Stimulated activated CD4-positive, alpha-beta T cell treated with anti-CD3 and anti-CD28 coated beads, Interleukin-4, amount 100 ng/mL, for 1 hour (primary cell): ENCODE measurements around the gene RASSF7.
A peak's percentile ranks its signal among the peaks of the same experiment; 100 is the strongest.
"Not testable (repeated sequence)": the region's sequence is repeated elsewhere in the genome, so short reads cannot be mapped to it uniquely, and the experiment has no call there.

Experiments
- DNase-seq: peaks from one replicate; pipeline ENCODE4 v3.0.0-alpha.2; 2020

Gene RASSF7, protein sequence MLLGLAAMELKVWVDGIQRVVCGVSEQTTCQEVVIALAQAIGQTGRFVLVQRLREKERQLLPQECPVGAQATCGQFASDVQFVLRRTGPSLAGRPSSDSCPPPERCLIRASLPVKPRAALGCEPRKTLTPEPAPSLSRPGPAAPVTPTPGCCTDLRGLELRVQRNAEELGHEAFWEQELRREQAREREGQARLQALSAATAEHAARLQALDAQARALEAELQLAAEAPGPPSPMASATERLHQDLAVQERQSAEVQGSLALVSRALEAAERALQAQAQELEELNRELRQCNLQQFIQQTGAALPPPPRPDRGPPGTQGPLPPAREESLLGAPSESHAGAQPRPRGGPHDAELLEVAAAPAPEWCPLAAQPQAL

DNA sequence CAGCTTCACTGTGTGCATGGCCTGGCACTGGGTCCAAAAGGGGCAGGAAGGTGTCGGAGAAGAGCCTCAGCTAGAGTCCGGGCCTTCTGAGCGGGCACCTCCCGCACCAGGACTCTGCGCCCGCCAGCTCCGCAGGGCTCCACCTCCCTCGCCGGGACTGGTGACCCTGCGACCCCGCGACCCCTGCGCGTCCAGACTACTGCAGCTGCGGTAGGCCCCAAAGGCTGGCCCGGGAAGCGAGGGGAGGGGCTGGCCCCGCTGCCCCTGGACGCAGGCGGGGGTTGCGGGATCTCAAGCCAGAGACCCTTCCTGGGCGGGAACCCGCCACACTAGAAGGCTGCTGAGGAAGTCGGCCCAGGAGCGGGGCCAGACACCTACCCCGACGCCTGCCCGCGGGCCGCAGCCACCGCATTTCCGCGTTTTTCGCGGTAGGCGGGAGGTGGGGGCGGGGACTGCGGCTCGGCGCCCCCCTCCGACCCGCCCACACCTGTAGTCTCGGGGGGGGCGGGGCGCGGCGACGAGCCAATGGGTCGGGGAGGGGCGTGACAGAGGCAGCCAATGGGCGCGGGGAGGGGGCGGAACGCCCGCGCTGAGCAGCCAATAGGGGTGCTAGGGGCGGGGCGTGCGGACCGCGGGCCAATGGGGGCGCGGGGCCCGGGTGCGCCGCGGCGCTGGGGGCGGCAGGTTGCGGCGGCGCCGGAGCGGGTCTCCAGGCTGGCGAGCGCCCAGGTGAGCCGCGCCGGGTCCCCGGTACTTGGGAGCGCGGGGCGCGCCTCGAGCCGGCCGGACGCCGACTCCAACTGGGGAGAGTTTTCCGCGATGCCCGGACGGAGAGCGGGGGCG lies at the start of gene RASSF7, which contains the start of gene LMNTD2:
Gene RASSF7 (plus strand): TSS at position 666 of the 843 bp plus-strand sequence. CDS start 799 bp downstream, outside the sequence.
Gene LMNTD2 (minus strand): TSS at position 434 of the 843 bp plus-strand sequence. CDS start 22 bp downstream, at position 412.
- peak; percentile 96 for DNase-seq

DNA sequence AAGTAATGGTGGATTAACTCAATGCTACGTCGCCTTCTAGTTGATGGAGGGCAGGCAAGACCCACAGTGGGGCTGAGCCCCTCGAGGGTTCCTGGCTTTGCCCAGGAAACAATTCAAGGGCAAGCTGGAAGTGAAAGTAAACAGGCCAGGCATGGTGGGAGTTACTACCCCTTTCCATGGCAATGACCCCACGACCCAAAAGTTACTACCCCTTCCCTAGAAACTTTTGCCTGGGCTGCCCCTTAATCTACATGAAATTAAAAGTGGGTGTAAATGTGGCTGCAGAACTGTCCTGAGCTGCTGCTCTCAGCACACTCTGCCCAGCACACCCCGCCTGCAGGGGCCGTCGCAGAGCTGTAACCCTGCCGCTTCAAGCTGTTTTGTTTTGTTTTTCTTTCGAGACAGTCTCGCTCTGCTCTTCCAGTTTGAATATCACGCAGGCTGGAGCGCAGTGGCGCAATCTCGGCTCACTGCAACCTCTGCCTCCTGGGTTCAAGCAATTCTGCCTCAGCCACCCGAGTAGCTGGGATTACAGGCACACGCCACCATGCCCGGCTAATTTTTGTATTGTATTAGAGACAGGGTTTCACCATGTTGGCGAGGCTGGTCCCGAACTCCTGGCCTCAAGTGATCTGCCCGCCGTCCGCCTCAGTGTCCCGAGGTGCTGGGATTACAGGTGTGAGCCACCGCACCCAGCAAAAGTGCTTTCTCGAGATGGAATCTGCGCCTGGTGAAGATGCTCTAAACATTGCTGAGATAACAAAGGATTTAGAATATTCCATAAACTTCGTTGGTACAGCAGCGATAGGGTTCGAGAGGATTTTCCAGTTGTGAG lies 47.8 kb upstream of the RASSF7 start:
- no peak for DNase-seq

DNA sequence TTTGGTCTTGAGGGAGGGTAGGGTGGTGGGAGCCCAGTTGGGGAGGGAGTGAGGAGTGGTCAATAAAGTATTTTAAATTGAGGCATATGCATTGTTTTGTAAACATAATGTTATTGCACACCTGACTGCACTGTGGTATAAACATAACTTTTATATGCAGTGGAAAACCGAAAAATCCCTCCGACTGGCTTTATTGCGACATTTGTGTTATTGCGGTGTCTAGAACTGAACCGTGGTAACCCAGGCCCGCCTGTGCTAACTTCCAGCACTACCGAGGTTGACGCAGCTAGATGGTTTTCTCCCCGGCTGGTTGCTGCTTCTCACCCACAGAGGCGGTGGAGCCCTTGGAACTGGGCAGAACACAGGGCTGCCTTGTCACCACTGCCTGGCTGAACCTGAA lies 46.2 kb upstream of the RASSF7 start:
- DNase-seq = no peak

DNA sequence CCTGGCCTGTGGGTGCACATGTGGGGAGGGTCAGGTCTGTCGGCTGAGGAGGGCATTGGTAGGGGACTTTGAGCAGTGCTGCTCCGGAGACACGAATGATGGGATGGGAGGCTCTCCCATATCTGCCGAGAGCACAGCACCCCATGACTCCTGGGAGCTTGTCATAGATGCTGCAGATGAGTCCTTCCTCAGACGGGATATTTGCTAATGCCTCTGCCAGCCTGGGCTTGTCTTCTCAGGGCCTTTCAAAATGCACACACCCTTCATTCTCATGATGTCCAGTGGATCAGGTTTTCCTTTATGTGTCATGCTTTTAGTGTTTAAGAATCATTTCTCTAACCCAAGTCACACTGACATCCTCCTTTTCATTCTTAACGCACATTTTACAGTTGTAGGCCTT lies 45.6 kb upstream of the RASSF7 start:
- no peak for DNase-seq

DNA sequence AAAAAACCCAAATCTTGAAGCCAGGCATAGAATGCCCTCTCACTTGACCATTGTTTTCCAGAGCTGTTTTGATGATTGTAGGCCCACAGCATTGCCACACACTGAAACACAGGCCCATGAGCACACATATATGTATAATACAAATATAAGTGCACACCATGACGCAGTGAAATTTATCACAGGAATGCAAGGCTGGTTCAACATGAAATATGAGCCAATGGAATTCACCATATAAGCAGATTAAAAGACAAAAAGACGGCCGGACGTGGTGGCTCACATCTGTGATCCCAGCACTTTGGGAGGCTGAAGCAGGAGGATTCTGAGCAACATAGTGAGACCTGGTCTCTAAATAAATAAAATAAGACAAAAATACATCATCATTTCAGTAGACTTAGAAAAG lies 44.4 kb upstream of the RASSF7 start:
- no peak for DNase-seq

DNA sequence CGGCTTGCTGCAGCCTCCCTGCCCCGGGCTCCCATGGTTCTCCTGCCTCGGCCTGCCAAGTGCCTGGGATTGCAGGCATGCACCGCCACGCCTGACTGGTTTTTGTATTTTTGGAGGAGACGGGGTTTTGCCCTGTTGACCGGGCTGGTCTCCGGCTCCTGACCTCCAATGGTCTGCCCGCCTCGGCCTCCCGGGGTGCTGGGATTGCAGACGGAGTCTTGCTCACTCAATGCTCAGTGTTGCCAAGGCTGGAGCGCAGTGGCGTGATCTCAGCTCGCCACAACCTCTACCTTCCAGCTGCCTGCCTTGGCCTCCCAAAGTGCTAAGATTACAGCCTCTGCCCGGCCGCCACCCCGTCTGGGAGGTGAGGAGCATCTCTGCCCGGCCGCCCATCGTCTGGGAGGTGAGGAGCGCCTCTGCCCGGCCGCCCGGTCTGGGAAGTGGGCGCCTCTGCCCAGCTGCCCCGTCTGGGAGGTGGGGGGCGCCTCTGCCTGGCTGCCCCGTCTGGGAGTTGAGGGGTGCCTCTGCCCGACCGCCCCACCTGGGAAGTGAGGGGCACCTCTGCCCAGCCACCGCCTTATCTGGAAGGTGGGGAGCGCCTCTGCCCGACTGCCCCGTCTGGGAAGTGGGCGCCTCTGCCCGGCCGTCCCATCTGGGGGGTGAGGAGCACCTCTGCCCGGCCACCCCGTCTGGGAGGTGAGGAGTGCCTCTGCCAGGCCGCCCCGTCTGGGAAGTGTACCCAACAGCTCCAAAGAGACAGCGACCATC lies 43.7 kb upstream of the RASSF7 start:
- not testable (repeated sequence) for DNase-seq

DNA sequence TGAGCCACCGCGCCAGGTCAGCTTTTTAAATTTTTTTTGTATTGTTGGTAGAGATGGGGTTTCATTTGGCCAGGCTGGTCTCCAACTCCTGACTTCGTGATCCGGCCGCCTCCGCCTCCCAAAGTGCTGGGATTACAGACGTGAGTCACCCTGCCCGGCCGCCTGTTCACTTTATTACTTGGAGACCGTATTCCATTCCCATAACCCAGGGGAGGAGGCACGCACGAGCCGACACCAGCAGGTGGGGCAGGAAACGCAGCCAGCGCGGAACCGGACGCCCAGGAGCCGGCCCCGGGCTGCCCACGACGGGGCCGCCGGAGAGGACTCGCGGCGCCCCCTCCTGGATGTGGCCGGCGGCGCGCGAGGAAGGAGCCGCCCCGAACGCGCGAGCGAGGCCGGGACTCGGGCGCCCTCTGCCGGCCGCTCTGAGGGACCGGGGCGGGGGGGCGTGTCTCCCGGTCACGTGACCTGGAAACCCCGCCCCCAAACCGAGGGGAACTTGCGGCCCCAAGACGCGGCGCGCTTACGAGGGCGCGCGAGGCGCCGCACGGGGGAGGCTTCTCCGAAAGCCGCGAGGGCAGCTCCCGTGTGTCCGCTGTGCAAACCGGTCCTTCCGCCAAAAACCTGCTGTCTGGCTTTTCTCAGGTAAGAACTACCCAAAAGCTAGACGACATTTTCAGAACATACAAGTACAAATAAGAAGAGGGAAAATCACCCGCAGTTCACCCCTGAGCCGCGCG lies 42.1 kb upstream of the RASSF7 start:
- DNase-seq = peak; percentile 86

DNA sequence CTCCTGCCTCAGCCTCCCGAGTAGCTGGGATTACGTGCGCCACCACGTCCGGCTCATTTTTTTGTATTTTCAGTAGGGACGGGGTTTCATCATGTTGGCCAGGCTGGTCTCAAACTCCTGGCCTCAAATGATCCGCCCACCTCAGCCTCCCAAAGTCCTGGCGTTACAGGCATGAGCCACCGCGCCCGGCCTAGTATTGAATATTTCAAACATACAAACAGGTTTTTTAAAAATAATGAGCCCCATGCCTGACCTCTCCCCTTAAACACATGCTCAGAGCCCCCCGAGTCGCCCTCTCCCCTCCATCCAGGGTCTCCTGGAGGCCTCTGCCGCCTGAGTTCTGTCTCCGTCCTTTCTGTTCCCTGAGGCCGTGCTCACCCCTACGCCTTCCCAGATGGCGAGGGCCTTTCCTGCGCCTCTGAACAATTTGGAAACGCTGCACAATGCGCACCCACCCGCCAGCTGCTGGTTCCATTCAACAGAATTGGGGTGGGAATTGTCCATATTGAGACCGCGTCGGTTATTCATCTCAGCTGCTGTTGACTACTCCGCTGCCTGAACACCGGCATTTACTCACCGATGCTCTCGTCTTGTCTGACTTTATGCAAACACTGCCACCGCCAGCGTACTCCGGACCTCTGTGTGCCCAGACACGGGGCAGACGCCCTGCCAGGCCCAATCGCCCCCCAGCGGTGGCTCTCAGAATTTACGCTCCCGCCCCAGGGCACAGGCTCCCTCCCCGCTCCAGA lies 40.2 kb upstream of the RASSF7 start:
- DNase-seq = no peak

DNA sequence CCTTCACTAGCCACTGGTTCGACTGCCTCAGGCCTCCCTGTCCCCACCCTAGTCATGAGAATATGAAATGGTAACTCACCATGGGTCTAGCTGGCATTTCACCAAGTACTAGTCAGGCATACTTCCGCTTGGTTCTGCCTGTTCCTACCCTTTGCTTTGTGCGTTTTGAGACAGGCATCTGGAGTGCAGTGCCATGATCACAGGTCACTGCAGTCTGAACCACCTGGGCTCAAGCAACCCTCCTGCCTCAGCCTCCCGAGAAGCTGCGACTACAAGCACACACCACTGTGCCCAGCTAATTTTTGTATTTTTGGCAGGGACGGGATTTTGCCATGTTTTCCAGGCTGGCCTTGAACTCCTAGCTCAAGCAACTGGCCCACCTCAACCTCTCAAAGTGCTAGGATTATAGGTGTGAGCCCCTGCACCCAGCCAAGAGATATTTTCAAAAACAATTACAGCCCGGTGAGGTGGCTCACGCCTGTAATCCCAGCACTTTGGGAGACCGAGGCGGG lies 39.5 kb upstream of the RASSF7 start:
- DNase-seq = no peak

DNA sequence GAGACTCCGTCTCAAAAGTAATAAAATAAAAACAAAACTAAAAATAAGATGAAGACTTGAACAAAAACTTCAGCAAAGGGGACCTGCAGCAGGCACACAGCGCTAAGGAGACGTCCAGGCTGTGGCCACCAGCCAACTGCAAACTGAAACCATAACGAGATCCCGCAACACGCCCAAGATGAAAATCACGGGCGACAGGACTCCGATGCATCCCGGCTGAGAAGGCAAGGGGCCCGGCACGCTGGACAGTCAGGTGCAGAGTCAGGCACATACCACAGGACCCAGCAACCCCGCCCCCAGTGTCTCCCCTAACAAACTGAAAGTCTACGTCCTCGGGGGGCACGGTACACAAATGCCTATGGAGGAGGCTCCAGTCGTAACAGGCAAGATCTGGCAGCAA lies 34.6 kb upstream of the RASSF7 start:
- DNase-seq = no peak

DNA sequence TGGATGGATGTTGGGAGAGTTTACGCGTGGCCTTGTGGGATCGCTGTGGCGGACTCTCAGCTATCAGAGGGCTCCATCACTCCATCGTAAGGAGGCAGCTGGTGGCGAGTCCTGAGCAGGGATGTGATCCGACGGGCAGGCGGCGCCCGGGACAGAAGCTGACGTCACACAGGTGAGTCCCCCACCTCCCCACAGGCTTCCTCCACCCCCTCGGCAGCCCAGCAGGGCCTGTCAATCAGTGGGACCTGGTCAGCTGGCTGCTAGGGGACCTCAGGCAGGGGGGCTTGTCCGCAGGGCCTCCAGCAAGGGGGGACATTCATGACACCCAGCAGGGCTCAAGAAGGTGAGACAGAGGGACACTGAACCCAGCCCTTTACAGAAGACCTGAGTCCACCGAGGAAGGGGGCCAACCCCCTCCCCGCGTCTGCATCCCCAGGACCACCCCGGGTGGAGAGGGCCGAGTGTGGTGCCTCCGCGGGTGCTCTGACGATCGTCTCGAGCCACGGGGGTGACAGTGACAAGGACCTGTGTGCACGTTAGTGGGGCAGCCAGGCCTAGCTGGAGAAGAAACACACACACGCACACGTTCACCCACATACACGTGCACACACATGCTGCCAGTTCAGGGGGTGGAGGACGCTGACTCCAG lies 32.5 kb upstream of the RASSF7 start:
- no peak for DNase-seq

DNA sequence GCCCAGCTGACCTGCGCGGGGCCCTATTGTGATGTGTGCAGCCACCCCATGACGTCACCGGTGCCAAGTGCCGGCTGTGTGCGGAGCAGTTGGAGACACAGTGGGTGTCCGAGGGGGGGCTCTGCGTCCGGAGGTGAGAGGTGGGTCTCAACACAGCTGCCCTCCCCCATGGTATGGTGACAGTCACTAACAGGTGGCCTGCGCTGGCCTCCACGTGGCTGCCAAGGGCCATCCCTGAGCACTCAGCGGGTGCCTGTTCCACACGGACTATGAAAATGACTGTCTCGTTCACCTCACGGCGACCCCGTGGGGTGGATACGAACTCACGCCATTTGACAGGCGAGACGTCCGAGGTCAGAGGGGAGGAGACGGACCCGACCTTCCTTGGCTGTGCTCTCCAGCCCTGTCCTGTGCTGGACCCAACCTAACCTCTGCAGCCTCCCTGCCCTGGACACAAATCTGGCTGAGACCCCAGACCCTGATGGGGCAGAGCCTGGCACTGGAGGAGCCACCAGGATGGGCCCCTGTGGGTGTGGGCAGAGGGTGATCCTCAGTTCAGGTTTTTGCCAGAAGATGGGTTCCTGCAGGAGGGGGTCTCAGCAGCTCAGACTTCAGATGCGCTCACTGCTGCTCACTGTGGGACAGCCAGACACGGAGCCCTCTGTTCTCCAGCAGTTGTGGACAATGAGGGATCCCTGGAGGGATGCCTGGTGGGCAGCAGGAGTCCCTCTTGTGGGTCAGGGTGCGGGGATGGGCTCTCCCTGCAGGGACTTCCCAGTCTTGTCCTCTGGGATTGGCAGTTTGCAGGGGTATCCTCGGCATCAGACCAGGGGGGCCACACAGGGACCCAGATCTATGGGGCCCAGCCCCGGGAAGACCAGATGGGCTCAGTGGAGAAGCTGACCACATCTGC lies 31.7 kb upstream of the RASSF7 start:
- DNase-seq = no peak

DNA sequence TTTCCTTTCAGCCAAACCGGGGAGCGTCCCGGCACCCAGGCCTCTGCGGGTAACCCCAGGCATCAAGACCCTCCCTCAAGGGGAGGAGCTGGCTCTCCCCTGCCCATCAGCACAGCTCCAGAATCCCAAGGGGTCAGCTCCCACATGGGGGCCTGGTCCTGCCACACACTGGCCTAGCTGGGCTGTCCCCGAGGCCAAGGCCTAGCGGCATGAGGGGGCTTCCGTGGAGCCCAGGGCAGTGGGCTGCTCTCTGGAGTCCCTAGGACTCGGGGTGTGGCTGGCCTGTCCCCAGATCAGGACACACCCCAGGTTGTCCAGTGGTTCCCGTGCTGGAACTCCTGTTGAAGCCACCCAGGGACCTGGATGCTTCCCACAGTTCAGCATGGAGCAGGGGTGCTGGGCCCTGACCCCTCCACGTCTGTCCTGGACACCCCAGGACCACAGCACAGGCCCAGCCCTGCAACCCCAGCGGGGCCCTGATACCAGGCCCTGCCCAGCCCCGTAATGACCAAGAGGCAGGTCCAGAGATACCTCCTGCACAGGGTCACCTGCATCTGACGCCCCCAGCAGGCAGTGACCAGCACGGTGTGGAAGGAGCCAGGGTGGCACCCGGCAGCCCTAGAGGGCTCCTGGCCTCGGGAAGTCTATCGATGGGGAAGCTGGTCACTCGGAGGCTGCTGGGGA lies 30.9 kb upstream of the RASSF7 start:
- no peak for DNase-seq

DNA sequence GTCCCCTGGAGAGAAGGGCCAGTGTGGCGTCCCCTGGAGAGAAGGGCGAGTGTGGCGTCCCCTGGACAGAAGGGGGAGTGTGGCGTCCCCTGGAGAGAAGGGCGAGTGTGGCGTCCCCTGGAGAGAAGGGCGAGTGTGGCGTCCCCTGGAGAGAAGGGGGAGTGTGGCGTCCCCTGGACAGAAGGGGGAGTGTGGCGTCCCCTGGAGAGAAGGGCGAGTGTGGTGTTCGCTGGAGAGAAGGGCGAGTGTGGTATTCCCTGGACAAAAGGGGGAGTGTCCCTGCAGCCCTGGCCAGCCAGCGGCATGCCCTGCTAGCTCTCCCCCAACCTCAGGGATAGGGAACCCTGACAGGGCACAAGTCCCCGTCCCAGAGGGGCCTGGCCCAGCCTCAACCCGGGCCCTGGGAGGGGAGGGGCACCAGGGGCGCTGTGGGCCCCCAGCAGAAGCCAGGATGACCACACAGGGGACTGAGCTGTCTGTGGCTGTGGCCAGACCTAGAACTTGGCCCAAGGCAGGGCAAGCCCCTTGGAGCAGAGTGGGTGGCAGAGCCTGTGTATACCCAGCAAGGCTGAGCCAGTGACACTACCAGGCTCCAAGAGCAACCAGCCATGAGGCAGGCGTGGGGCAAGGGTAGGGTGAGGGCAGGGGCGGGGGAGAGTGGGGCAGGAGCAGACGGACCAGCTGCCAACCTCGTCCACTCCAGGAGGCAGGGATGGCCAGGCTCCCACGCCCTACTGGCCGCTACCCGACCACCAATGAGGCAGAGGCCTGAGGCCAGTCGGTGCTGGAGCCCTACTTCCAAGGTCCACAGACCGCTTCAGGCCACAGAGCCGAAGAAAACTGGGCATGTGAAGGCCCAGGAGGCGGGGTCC lies 29.6 kb upstream of the RASSF7 start:
- no peak for DNase-seq

DNA sequence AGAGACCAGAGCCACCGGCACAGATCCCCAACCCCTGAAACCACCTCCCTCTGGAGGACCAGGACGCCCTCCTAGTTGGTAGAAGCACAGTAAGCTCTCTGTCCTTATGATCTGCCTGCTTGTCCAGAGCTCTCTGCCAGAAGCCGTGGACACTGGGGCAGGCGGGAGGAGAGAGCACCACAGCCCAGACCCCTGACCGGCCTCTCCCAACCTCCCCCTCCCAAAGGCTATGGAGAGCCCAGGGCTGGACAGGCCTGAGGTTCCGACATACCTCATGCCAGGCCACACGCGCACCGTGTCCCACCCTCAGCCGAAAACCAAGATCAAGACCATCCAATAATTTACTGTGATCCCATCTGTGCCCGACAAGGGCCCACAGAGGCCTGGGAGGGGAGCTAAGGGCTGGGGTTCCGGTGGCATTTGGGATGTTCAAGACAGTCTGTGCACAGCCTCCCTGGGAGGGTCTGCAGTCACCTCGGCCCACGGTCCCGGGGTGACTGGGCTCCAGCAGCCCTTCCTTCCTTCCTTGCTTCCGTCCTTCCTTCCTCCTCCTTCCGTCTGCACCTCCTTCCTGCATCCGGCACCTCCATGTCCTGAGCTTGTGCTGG lies 28.7 kb upstream of the RASSF7 start:
- DNase-seq = no peak

DNA sequence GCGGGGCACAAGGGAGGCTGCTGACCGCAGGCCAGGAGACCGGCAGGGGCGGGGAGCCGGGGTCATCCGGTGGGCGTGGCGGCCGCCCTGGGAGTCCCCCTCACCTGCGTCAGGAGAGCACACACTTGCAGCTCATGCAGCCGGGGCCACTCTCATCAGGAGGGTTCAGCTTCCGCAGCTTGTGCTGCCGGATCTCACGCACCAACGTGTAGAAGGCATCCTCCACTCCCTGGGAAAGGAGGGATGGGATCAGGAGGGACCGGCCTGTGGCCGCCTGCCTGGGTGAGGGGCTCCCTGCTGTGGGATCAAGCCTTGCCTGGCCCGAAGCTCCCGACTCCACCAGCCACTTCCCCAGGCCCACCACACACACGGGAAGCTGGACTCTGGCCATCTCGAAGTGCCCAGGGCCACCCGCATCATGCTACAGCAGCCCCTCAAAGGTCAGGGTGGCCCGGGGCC lies 28.2 kb upstream of the RASSF7 start:
- DNase-seq = no peak
